Activated CD8-positive, alpha-beta memory T cell treated with anti-CD3 and anti-CD28 coated beads for 1 hour (primary cell): ENCODE data around the gene PGRMC1.
A peak's percentile ranks its signal among the peaks of the same experiment; 100 is the strongest.
"Not testable (repeated sequence)": the region's sequence is repeated elsewhere in the genome, so short reads cannot be mapped to it uniquely, and the experiment has no call there.

ENCODE experiments used
- DNase-seq, 2 donors: peaks; one replicate each; pipeline ENCODE4 v3.0.0-alpha.2; 2020; ENCODE audit warnings: low read depth in 1 of 2; ENCODE audit errors: extremely low read depth in 1 of 2

PGRMC1 gene

GRCh38 chrX:119235872-119236622 lies at the start of gene PGRMC1:
TSS of gene PGRMC1 (plus strand) at chrX:119236285. CDS start at chrX:119236364, 79 bp downstream.
- peak; percentile 44 to 61 for DNase-seq

GRCh38 chrX:119186763-119187162 lies 49.3 kb upstream of the PGRMC1 start:
- DNase-seq: no peak

DNA sequence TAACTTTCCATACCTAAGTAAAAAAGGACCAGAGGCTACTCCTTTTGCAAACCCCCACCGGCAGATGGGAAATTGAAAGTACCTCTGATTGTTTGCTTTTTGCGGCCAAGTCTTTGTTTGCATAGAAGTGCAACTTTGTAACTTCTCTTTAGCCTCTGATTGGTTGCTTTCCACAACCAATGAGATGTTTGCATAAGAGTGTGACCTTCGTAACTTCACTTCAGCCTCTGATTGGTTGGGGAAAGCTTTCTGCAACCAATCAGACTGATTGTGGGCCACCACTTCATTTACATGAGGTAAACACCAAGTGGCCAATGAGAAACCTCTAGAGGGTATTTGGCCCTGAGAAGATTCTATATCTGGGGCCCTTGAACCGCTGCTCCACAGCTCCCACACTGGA lies 48.8 kb upstream of the PGRMC1 start:
- no peak for DNase-seq

GRCh38 chrX:119189115-119189514 lies 47.0 kb upstream of the PGRMC1 start:
- no peak for DNase-seq

GRCh38 chrX:119189595-119189994 lies 46.5 kb upstream of the PGRMC1 start:
- DNase-seq: no peak

DNA sequence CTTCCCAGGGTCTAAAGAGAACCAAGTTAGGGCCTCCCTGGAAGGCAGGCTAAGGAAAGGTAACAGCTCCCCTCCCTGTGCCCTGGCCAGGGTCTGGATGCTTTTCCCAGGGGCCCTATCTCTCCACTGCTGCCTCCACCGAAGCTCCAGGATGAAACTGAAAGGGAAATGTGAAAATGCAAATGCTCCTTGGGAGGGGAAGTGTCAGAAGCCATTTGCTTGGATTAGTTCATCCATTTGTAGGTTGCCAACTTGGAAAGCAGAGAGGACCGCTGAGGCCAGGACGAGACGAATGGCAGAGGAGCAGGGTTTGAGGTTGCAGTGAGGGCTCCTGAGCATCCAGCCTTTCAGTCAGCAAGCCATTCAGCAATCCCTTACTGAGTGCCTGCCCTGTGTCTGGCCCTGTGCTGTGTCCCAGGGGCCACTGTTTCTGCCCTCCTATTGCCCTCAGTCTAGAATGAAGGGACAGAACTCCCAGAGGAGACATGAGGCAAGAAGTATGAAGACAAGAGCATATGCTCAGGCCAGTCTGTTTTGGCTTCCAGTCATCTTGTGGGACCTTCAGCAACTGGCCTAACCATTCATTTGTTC lies 45.9 kb upstream of the PGRMC1 start:
- no peak for DNase-seq

- no peak for DNase-seq
Measured at GRCh38 chrX:119190831-119191230, 45.3 kb upstream of the PGRMC1 start.

DNA sequence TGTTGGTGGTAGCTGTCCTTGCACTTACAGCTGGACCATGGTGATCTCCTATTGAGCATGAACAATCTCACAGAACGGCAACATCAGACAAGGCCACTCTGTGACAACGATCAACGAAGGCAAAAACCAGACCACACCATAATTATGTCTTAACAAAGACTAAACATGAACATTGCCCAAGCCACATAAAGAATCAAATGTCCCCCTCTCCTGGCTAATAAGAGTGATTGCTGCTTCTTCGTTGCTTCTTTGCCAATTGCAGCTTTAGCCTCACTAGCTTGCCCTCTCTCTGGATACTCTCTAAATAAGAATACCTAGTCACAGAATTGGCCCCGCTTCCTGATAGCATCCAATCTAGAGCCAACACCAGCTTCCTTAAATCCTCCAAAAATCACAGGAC lies 41.5 kb upstream of the PGRMC1 start:
- no peak for DNase-seq

DNA sequence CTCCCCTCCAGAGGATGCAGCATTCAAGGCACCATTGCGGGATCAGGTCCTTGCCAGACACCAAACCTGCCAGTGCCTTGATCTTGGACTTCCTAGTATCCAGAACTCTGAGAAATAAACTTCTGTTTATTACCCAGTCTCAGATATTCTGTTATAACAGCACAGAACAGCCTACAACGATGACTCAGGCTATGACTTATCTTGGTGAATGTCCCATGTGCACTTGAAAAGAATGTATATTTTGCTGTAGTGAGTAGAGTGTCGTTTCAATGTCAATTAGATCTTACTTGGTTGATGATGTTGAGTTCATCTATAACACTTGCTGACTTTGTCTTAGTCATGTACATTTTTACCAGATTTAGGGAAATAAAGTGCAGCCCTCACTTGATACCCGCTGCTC lies 34.5 kb upstream of the PGRMC1 start:
- no peak for DNase-seq

- DNase-seq: no peak
Measured at GRCh38 chrX:119206203-119206602, 29.9 kb upstream of the PGRMC1 start.

DNA sequence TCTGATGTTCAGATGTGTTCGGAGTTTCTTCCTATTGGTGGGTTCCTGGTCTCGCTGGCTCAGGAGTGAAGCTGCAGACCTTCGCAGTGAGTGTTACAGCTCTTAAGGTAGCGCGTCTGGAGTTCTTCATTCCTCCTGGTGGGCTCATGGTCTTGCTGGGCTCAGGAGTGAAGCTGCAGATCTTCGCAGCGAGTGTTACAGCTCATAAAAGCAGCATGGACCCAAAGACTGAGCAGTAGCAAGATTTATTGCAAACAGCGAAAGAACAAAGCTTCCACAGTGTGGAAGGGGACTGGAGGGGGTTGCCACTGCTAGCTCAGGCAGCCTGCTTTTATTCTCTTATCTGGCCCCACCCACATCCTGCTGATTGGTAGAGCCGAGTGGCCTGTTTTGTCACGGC lies 28.6 kb upstream of the PGRMC1 start:
- DNase-seq: not testable (repeated sequence)

- no peak for DNase-seq
Measured at GRCh38 chrX:119208401-119209057, 27.6 kb upstream of the PGRMC1 start.

DNA sequence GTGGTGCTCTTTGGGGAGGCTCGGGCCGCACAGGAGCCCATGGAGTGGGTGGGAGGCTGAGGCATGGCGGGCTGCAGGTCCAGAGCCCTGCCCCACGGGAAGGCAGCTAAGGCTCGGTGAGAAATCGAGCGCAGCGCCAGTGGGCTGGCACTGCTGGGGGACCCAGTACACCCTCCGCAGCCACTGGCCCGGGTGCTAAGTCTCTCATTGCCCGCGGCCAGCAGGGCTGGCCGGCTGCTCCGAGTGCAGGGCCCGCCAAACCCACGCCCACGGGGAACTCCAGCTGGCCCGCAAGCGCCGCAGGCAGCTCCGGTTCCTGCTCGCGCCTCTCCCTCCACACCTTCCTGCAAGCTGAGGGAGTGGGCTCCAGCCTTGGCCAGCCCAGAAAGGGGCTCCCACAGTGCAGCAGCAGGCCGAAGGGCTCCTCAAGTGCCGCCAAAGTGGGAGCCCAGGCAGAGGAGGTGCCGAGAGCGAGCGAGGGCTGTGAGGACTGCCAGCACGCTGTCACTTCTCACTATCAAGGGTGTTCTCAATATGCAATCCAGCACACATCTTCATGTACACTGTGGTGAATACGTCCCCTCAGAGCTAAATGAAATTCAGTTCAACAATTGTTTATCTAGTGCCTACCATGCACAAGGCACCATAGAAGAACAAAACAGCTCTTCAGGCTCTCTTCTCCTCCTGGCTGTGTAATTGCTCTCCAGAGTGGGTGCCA lies 25.0 kb upstream of the PGRMC1 start:
- not testable (repeated sequence) for DNase-seq

DNA sequence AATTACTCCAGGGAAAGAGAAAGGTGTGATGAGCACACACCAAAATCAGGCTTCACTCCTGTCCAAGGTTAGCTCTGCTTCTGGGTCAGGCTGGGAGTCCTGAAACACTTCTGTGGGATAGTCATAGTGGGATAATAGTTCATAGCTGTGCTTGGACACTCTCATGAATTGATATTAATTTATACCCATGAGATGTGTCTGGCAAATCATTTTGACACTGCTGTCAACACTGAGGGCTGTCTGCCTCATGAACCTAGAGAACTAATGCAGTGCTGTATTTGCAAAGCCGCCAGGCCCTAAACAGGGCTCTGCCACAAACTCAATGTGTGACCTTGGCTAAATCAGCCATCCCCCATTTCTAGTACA lies 24.5 kb upstream of the PGRMC1 start:
- DNase-seq: no peak

DNA sequence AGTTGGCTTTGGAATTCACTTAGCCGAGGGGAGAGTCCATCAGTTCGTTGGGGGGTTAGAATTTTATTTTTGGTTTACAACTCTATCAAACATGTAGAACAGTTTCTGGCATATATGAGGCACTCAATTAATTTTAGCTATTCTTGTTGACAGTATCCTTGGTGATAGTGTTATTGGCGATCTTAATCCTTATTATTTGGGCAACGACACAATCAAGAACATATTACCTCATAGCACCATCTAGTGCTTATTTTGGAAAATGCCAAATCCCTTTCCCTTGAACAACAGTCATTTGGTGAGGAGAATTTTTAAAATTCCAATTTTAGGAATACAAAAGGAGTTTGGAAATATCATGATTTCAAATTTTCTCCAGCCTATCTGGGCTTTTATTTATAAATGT lies 17.9 kb upstream of the PGRMC1 start:
- DNase-seq: no peak

GRCh38 chrX:119222932-119223331 lies 13.2 kb upstream of the PGRMC1 start:
- DNase-seq: no peak

DNA sequence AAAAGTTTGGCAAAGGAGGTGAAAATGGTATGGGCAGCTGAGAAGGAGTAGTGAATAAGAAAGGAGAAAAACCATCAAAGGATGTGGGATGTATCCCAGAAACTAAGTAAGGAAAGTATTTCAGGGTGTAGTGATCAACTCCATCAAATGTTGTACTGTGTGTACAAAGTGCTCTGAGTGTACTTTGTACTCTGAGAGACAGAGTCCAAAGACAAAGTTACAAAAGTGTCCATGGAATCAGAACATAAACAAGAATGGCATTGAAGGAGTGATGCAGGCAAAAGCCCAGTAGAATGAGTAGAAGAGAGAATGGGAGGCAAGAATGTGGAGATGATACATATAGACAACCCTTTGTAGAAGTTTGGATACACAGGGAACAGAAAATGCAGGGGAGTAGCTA lies 12.3 kb upstream of the PGRMC1 start:
- no peak for DNase-seq

DNA sequence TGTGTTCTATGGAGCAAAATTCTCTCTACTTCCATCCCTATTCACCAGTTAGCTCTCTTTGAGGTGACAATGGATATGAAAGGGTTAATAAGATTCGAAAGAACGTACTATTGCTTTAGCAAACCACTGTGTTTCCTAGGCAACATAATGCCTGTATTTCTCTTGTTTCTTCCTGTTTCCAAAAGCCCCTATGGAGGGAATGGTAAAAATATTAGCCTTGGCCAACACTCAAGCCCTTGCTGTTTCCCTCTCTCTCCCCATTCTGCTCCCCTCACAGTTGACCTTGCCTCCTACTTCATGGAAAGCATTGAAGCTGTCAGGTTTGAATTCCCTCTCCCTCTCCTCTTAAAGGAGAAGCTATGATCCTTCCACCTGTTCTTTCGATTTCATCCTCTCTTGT lies 9.6 kb upstream of the PGRMC1 start:
- DNase-seq: no peak

GRCh38 chrX:119228512-119229252 lies 7.4 kb upstream of the PGRMC1 start:
- no peak for DNase-seq

DNA sequence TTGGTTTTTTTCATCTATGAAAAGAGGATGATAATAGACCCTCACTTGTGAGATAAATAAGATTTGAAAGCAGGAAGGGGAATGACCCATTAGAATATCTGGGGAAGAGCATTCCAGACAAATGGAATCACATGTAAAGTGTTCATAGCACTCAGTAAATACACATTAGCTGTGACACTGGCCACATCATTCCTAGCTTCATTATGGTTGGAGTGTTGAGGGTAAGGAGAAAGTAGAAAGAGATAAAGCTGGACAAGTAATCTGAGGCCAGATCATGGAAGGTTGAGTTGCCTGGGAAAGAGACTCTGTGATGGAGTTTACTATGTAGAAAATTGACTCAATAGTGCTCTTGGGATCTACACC lies 6.9 kb upstream of the PGRMC1 start:
- no peak for DNase-seq

DNA sequence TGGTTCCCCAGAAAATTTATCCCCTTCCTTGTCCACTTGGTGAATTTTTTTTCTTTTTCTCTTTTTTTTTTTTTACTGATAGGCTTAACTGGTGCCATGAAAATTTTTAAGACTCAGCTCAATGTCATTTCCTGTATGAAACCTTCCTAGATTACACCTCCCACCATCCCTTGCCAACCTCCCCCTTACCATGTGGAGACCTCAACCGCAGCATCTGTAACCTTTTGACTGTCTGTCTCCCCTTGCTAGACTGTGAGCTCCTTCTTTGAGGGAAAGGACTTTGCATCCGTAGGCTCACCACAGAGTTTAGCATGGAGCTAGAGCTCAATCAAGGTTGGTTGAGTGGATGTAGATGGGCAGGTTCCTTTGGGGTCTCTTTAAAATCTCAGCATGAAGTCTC lies 5.2 kb upstream of the PGRMC1 start:
- DNase-seq: no peak
